HG03064 (cell line): Measurements from ENCODE around the gene ELMOD1.
"Not testable (repeated sequence)": the region's sequence is repeated elsewhere in the genome, so short reads cannot be mapped to it uniquely, and the experiment has no call there.

Experiments
- ATAC-seq: cut with Tn5 transposase; IDR thresholded peaks from one replicate; pipeline ENCODE4 v1.9.1; 2021; ENCODE audit warnings: low read depth; ENCODE audit not compliant: unreplicated experiment

The ELMOD1 gene

GRCh38 chr11:107590460-107591377, at the start of gene ELMOD1:
ELMOD1 (plus strand) TSS chr11:107591147; CDS start chr11:107618190, 27,043 bp downstream.
- ATAC-seq = no peak

GRCh38 chr11:107545101-107545514, 45.8 kb upstream of the ELMOD1 start:
- ATAC-seq = no peak

- no peak for ATAC-seq
Observed at GRCh38 chr11:107547961-107548360, 43.0 kb upstream of the ELMOD1 start.

GRCh38 chr11:107549253-107549953, 41.5 kb upstream of the ELMOD1 start:
- no peak for ATAC-seq

- ATAC-seq = no peak
Observed at GRCh38 chr11:107549954-107550285, 41.0 kb upstream of the ELMOD1 start.

- no peak for ATAC-seq
Observed at GRCh38 chr11:107550304-107550703, 40.6 kb upstream of the ELMOD1 start.

- ATAC-seq = no peak
Observed at GRCh38 chr11:107561688-107562087, 29.3 kb upstream of the ELMOD1 start.

- no peak for ATAC-seq
Observed at GRCh38 chr11:107562647-107563208, 28.2 kb upstream of the ELMOD1 start.

GRCh38 chr11:107563702-107564101, 27.2 kb upstream of the ELMOD1 start:
- peak; percentile 26 for ATAC-seq

GRCh38 chr11:107564877-107565218, 26.1 kb upstream of the ELMOD1 start:
- peak; percentile 9 for ATAC-seq

GRCh38 chr11:107565219-107565937, 25.6 kb upstream of the ELMOD1 start, which contains the start of gene ALKBH8:
ALKBH8 (minus strand) TSS chr11:107565735; CDS start chr11:107560893, 4,842 bp downstream.
- ATAC-seq = peak; percentile 80

GRCh38 chr11:107565955-107566501, 24.9 kb upstream of the ELMOD1 start:
- ATAC-seq = peak; percentile 3

GRCh38 chr11:107566569-107566968, 24.4 kb upstream of the ELMOD1 start:
- no peak for ATAC-seq

- ATAC-seq = no peak
Observed at GRCh38 chr11:107567739-107568335, 23.1 kb upstream of the ELMOD1 start.

- ATAC-seq = no peak
Observed at GRCh38 chr11:107570015-107570414, 20.9 kb upstream of the ELMOD1 start.

GRCh38 chr11:107573438-107573837, 17.5 kb upstream of the ELMOD1 start:
- no peak for ATAC-seq

- ATAC-seq = not testable (repeated sequence)
Observed at GRCh38 chr11:107576497-107577345, 14.2 kb upstream of the ELMOD1 start.

- ATAC-seq = no peak
Observed at GRCh38 chr11:107577346-107577711, 13.6 kb upstream of the ELMOD1 start.

- not testable (repeated sequence) for ATAC-seq
Observed at GRCh38 chr11:107579169-107579568, 11.8 kb upstream of the ELMOD1 start.
